HEK293T (cell line): ENCODE data around the gene RHOG.

Experiments
- BHLHE40 ChIP-seq: fragments of 450-650 bp; IDR thresholded peaks from 2 replicates; pipeline ENCODE4 v1.6.1; 2016; ENCODE audit warnings: mild to moderate bottlenecking, moderate library complexity, borderline replicate concordance
- ELF4 ChIP-seq: fragments of 450-650 bp; IDR thresholded peaks from 2 replicates; pipeline ENCODE4 v1.6.1; 2017; ENCODE audit warnings: antibody characterized with exemption
- FOXA1 ChIP-seq: fragments of 450-650 bp; IDR thresholded peaks from 2 replicates; pipeline ENCODE4 v1.6.1; 2016; ENCODE audit warnings: mild to moderate bottlenecking
- FOXK2 ChIP-seq: fragments of 450-650 bp; IDR thresholded peaks from 2 replicates; pipeline ENCODE4 v1.6.1; 2016; ENCODE audit warnings: mild to moderate bottlenecking
- FOXM1 ChIP-seq: fragments of 450-650 bp; IDR thresholded peaks from 2 replicates; pipeline ENCODE4 v1.6.1; 2017; ENCODE audit warnings: mild to moderate bottlenecking, borderline replicate concordance
- L3MBTL2 ChIP-seq: fragments of 450-650 bp; conservative IDR thresholded peaks from 2 replicates; pipeline ENCODE4 v1.6.1; 2016; ENCODE audit warnings: mild to moderate bottlenecking
- NFRKB ChIP-seq: fragments of 450-650 bp; IDR thresholded peaks from 2 replicates; pipeline ENCODE4 v1.6.1; 2016; ENCODE audit warnings: mild to moderate bottlenecking, moderate library complexity
- SP1 ChIP-seq: fragments of 450-650 bp; IDR thresholded peaks from 2 replicates; pipeline ENCODE4 v1.6.1; 2017
- SUZ12 ChIP-seq: fragments of 450-650 bp; IDR thresholded peaks from 2 replicates; pipeline ENCODE4 v1.6.1; 2016; ENCODE audit warnings: mild to moderate bottlenecking
- TARDBP ChIP-seq: fragments of 450-650 bp; IDR thresholded peaks from 2 replicates; pipeline ENCODE4 v1.6.1; 2016
- ZNF384 ChIP-seq: fragments of 450-650 bp; IDR thresholded peaks from 2 replicates; pipeline ENCODE4 v1.6.1; 2016
- TF ChIP-seq, protein P1 (sequence below): fragments of 450-650 bp; IDR thresholded peaks from 2 replicates; pipeline ENCODE4 v1.6.1; 2016

DNA sequence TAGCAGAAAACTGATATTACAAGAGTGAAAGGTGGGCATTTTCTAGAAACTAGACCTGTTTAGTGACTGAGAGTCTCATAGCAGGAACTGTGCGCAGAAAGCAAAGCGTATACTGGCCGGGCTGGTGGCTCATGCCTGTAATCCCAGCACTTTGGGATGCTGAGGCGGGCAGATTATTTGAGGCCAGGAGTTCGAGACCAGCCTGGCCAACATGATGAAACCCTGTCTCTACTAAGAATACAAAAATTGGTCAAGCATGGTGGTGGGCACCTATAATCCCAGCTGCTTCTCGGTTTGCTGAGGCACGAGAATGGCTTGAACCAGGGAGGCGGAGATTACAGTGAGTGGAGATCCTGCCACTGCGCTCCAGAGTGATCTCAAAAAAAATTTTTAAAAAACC lies 41.6 kb downstream of the RHOG start:
- TF ChIP-seq FOXK2 = no peak
- no peak for TF ChIP-seq FOXA1
- no peak for TF ChIP-seq ZNF384
- TF ChIP-seq L3MBTL2 = no peak
- TF ChIP-seq BHLHE40 = no peak
- TF ChIP-seq NFRKB = no peak
- TF ChIP-seq TARDBP = no peak
- TF ChIP-seq ELF4 = no peak
- TF ChIP-seq SUZ12 = no peak
- no peak for TF ChIP-seq SP1
- no peak for TF ChIP-seq FOXM1
- TF ChIP-seq, protein P1, sequence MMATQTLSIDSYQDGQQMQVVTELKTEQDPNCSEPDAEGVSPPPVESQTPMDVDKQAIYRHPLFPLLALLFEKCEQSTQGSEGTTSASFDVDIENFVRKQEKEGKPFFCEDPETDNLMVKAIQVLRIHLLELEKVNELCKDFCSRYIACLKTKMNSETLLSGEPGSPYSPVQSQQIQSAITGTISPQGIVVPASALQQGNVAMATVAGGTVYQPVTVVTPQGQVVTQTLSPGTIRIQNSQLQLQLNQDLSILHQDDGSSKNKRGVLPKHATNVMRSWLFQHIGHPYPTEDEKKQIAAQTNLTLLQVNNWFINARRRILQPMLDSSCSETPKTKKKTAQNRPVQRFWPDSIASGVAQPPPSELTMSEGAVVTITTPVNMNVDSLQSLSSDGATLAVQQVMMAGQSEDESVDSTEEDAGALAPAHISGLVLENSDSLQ = no peak
